WTC11 (cell line): ENCODE results near the gene CD300A. TPM values are rescaled to one million over a fixed set of nuclear protein-coding genes. Genes with fewer than 3 reads are reported as not detected.

Experiments used
- ATAC-seq: fragments of 200-7000 bp; cut with Tn5 transposase; 2 replicates; pipeline ENCODE4 v1.10.0; 2021; ENCODE audit warnings: mild to moderate bottlenecking, moderate library complexity
- CTCF ChIA-PET: fragments of 300-600 bp; sonication (Branson Sonifier 250); formaldehyde crosslinking; loops from one replicate; lab custom pipeline; 2021; ENCODE audit warnings: antibody characterized with exemption; lab: Charles Lee
- POLR2A ChIA-PET: fragments of 350-600 bp; sonication (Branson Sonifier 250); formaldehyde crosslinking; loops from one replicate; lab custom pipeline; 2021; ENCODE audit warnings: antibody characterized with exemption; lab: Charles Lee
- DNase-seq: peaks from one replicate; pipeline ENCODE4 v3.0.0; 2021; ENCODE audit warnings: low spot score
- H3K27ac Mint-ChIP-seq: 2 replicates; pipeline ENCODE4 v1.8.0; 2021; ENCODE audit warnings: mixed read lengths
- H3K27me3 Mint-ChIP-seq: 2 replicates; pipeline ENCODE4 v1.8.0; 2021; ENCODE audit warnings: low read depth, mild to moderate bottlenecking, moderate library complexity, mixed read lengths
- H3K36me3 Mint-ChIP-seq: 2 replicates; pipeline ENCODE4 v1.8.0; 2021; ENCODE audit warnings: mixed read lengths
- H3K4me1 Mint-ChIP-seq: 2 replicates; pipeline ENCODE4 v1.8.0; 2022; ENCODE audit warnings: mixed read lengths
- H3K4me3 Mint-ChIP-seq: 2 replicates; pipeline ENCODE4 v1.8.0; 2021; ENCODE audit warnings: mild to moderate bottlenecking, moderate library complexity, mixed read lengths
- H3K9me3 Mint-ChIP-seq: 2 replicates; pipeline ENCODE4 v1.8.0; 2021; ENCODE audit warnings: mixed read lengths
- FOXK1 ChIP-seq: sonication (generic); formaldehyde crosslinking; IDR thresholded peaks from 2 replicates; pipeline ENCODE4 v1.8.0; 2022; ENCODE audit warnings: mild to moderate bottlenecking, moderate library complexity, missing genetic modification reagents
- FOXP1 ChIP-seq: sonication (generic); formaldehyde crosslinking; IDR thresholded peaks from 2 replicates; pipeline ENCODE4 v1.8.0; 2022; ENCODE audit warnings: missing genetic modification reagents, mild to moderate bottlenecking, moderate library complexity, borderline replicate concordance
- KAT7 ChIP-seq: sonication (generic); formaldehyde crosslinking; IDR thresholded peaks from 2 replicates; pipeline ENCODE4 v1.8.1; 2023; ENCODE audit warnings: missing genetic modification reagents, mild to moderate bottlenecking, borderline replicate concordance
- MXD4 ChIP-seq: fragments of 250-450 bp; sonication (Bioruptor Pico); IDR thresholded peaks from 2 replicates; pipeline ENCODE4 v1.8.0; 2021; ENCODE audit warnings: mild to moderate bottlenecking, moderate library complexity, borderline replicate concordance
- NFYB ChIP-seq: sonication (generic); formaldehyde crosslinking; conservative IDR thresholded peaks from 2 replicates; pipeline ENCODE4 v1.8.0; 2022; ENCODE audit warnings: low read depth, missing genetic modification reagents
- RELA ChIP-seq: sonication (generic); formaldehyde crosslinking; IDR thresholded peaks from 2 replicates; pipeline ENCODE4 v1.8.1; 2022; ENCODE audit warnings: missing genetic modification reagents, mild to moderate bottlenecking, borderline replicate concordance
- total RNA-seq: library from RNA; stranded (reverse); gene quantifications from 3 replicates; pipeline ENCODE4 v1.2.3, GENCODE V29; 2021
- TF ChIP-seq, protein P1 (sequence below): sonication (generic); formaldehyde crosslinking; IDR thresholded peaks from 2 replicates; pipeline ENCODE4 v1.8.0; 2022; ENCODE audit warnings: mild to moderate bottlenecking, missing genetic modification reagents
- TF ChIP-seq, protein P2 (sequence below): sonication (generic); formaldehyde crosslinking; conservative IDR thresholded peaks from 2 replicates; pipeline ENCODE4 v1.8.1; 2022; ENCODE audit warnings: mild to moderate bottlenecking, missing genetic modification reagents
- TF ChIP-seq, protein P3 (sequence below): sonication (generic); formaldehyde crosslinking; IDR thresholded peaks from 2 replicates; pipeline ENCODE4 v1.8.0; 2023; ENCODE audit warnings: mild to moderate bottlenecking, missing genetic modification reagents
- TF ChIP-seq, protein P4 (sequence below): sonication (generic); formaldehyde crosslinking; IDR thresholded peaks from 2 replicates; pipeline ENCODE4 v1.8.0; 2022; ENCODE audit warnings: mild to moderate bottlenecking, missing genetic modification reagents
- TF ChIP-seq, protein P5 (sequence below): sonication (generic); formaldehyde crosslinking; IDR thresholded peaks from 2 replicates; pipeline ENCODE4 v1.8.1; 2023; ENCODE audit warnings: mild to moderate bottlenecking, missing genetic modification reagents, moderate library complexity
- TF ChIP-seq, protein P6 (sequence below): fragments of 250-450 bp; sonication (Bioruptor Pico); conservative IDR thresholded peaks from 2 replicates; pipeline ENCODE4 v1.9.0; 2021; ENCODE audit warnings: mild to moderate bottlenecking

Gene CD300A
- total RNA-seq, 1 experiment from 2014 or later, result 1.1 TPM

DNA sequence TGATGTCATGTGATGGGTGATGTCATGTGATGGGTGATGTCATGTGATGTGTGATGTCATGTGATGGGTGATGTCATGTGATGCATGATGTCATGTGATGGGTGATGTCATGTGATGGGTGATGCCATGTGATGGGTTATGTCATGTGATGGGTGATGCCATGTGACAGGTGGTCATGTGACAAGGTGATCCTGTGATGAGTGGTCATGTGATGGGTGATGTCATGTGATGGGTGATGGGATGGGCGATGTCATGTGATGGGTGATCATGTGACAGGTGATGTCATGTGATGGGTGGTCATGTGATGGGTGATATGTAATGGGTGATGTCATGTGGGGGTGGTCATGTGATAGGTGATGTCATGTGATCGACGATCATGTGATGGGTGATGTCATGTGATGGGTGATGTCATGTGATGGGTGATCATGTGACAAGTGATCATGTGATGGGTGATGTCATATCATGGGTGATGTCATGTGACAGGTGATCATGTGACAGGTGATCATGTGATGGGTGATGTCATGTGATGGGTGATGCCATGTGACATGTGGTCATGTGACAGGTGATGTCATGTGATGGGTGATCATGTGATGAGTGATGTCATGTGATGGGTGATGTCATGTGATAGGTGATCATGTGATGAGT, 47.7 kb downstream of the CD300A start (continued):
- TF ChIP-seq, protein P1, sequence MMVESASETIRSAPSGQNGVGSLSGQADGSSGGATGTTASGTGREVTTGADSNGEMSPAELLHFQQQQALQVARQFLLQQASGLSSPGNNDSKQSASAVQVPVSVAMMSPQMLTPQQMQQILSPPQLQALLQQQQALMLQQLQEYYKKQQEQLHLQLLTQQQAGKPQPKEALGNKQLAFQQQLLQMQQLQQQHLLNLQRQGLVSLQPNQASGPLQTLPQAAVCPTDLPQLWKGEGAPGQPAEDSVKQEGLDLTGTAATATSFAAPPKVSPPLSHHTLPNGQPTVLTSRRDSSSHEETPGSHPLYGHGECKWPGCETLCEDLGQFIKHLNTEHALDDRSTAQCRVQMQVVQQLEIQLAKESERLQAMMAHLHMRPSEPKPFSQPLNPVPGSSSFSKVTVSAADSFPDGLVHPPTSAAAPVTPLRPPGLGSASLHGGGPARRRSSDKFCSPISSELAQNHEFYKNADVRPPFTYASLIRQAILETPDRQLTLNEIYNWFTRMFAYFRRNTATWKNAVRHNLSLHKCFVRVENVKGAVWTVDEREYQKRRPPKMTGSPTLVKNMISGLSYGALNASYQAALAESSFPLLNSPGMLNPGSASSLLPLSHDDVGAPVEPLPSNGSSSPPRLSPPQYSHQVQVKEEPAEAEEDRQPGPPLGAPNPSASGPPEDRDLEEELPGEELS, result no peak
- TF ChIP-seq NFYB (CRISPR knock-in tag), result no peak
- no peak for TF ChIP-seq FOXP1 (CRISPR knock-in tag)
- no peak for TF ChIP-seq RELA (CRISPR knock-in tag)
- no peak for TF ChIP-seq MXD4 (CRISPR knock-in tag)
- TF ChIP-seq, all 79 proteins: peak for 5

DNA sequence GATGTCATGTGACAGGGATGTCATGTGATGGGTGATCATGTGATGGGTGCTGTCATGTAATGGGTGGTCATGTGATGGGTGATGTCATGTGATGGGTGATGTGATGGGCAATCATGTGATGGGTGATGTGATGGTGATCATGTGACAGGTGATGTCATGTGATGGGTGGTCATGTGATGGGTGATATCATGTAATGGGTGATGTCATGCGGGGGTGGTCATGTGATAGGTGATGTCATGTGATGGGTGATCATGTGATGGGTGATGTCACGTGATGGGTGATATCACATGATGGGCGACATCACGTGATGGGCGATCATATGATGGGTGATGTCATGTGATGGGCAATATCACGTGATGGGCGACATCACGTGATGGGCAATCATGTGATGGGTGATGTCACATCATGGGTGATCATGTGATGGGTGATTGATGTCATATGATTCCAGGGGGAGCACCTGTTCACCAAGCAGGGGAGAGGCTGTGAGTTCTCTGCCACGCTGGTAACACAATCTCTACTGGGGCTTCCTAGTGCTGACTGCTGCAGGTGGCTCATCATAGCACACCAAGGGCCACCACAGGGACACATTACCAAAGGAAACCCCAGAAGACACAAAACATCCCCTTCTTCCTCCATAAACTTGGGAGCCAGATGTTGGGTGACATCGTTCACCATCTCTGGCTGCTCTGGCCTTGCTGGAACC, 48.3 kb downstream of the CD300A start:
- ATAC-seq, result no peak
- Mint-ChIP-seq H3K27ac (peak overlapping the region; percentile 94), H3K27me3 (peaks cover 31% of the 10 kb centered on the region), H3K4me1 (no peaks in the 10 kb centered on the region), H3K36me3 (peaks cover 19% of the 10 kb centered on the region), H3K9me3 (peaks cover 51% of the 10 kb centered on the region), H3K4me3 (no peak overlapping the region)
- DNase-seq, result no peak
- TF ChIP-seq FOXK1 (CRISPR knock-in tag) (0 out of 2 replicates have a peak, but pooled peaks have one; percentile 10), KAT7 (CRISPR knock-in tag) (no peak), MXD4 (CRISPR knock-in tag) (no peak)
- TF ChIP-seq, protein P2, sequence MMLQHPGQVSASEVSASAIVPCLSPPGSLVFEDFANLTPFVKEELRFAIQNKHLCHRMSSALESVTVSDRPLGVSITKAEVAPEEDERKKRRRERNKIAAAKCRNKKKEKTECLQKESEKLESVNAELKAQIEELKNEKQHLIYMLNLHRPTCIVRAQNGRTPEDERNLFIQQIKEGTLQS (CRISPR knock-in tag), result peak; percentile 79; the same call in 1 of the 2 replicates
- TF ChIP-seq, protein P3, sequence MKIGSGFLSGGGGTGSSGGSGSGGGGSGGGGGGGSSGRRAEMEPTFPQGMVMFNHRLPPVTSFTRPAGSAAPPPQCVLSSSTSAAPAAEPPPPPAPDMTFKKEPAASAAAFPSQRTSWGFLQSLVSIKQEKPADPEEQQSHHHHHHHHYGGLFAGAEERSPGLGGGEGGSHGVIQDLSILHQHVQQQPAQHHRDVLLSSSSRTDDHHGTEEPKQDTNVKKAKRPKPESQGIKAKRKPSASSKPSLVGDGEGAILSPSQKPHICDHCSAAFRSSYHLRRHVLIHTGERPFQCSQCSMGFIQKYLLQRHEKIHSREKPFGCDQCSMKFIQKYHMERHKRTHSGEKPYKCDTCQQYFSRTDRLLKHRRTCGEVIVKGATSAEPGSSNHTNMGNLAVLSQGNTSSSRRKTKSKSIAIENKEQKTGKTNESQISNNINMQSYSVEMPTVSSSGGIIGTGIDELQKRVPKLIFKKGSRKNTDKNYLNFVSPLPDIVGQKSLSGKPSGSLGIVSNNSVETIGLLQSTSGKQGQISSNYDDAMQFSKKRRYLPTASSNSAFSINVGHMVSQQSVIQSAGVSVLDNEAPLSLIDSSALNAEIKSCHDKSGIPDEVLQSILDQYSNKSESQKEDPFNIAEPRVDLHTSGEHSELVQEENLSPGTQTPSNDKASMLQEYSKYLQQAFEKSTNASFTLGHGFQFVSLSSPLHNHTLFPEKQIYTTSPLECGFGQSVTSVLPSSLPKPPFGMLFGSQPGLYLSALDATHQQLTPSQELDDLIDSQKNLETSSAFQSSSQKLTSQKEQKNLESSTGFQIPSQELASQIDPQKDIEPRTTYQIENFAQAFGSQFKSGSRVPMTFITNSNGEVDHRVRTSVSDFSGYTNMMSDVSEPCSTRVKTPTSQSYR (CRISPR knock-in tag), result no peak
- TF ChIP-seq, protein P4, sequence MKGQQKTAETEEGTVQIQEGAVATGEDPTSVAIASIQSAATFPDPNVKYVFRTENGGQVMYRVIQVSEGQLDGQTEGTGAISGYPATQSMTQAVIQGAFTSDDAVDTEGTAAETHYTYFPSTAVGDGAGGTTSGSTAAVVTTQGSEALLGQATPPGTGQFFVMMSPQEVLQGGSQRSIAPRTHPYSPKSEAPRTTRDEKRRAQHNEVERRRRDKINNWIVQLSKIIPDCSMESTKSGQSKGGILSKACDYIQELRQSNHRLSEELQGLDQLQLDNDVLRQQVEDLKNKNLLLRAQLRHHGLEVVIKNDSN (CRISPR knock-in tag), result peak; percentile 82
- TF ChIP-seq, protein P5, sequence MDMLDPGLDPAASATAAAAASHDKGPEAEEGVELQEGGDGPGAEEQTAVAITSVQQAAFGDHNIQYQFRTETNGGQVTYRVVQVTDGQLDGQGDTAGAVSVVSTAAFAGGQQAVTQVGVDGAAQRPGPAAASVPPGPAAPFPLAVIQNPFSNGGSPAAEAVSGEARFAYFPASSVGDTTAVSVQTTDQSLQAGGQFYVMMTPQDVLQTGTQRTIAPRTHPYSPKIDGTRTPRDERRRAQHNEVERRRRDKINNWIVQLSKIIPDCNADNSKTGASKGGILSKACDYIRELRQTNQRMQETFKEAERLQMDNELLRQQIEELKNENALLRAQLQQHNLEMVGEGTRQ (CRISPR knock-in tag), result peak; percentile 85
- TF ChIP-seq, protein P6, sequence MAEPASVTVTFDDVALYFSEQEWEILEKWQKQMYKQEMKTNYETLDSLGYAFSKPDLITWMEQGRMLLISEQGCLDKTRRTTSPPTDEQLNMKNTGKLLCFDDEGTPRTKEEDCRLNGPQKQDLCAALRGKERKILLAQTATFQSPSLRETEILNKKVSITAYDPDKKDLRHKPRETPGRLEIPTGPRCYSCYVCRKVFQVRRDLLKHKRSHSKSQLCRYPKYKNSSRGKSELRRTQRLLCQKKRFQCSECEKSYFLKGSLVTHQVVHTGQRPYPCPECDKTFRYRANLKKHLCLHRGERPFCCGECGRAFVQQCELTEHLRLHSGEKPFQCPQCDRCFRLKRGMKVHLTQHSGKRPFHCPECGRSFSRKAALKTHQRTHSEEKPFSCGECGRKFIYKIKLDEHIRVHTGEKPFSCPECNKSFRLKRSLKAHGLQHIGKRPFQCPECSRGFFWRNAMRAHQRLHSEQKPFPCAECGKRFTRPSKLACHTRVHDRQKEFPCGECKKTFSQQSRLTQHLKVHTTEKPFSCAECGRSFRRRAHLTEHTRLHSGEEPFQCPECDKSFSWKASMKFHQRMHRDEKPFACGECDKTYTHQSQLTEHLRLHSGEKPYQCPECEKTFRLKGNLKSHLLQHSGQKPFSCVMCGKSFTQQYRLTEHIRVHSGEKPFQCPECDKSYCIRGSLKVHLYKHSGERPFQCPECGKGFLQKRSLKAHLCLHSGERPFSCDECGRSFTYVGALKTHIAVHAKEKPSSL (CRISPR knock-in tag), result no peak
- ChIA-PET POLR2A (no interaction called here), CTCF (no interaction called here)
